ENCODE measurements around the gene CRTC2.
"Not testable (repeated sequence)": the region's sequence is repeated elsewhere in the genome, so short reads cannot be mapped to it uniquely, and the experiment has no call there.

The CRTC2 gene

DNA sequence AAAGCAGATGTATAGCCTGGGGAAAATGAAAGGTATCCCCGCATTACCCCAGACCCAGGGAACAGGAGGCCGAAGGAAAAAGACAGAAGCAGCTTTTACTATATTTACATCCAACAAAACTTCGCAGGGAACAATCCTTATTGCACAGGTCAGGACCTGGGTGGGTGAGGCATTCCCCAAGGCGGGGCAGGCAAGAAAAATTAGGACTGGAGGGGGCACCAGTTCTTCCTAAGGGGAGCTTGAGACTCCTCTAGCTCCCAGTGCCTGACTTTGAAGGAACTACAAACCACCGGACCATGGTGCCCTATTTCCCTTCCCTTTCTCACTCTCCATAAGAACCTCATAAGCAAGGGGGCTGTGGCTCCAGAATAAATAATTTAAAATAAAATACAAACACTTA is 29.0 kb downstream of the CRTC2 start:
- DNase-seq (ENCODE audit: low spot score), result peak; percentile 3

GRCh38 chr1:153928791-153929341 is 29.5 kb downstream of the CRTC2 start:
- DNase-seq (ENCODE audit: low spot score), result peak; percentile 8

DNA sequence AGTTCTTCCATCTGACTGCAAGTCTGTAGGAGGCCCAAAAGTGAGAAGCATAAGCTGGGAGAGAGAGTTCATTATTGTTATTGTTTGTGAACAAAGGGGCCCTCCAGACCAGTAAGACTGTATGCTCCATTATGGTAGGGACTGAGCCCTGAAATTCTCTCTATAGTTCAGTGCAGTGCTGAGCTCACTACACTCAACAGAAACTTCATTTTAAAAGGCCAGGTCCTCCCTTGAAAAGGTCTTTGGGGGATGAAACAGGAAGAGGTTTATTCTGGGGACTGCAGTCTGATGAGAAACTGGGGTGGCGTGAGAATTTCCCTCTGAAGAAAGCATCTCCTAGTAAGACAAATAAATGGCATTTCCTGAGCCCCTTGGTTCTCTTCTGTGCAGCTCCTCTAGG is 30.2 kb downstream of the CRTC2 start:
- DNase-seq (ENCODE audit: low spot score), result peak; percentile 2

- no peak for DNase-seq (ENCODE audit: low spot score)
Observed at GRCh38 chr1:153926405-153926804, 32.0 kb downstream of the CRTC2 start.

GRCh38 chr1:153922972-153923925 is 35.2 kb downstream of the CRTC2 start, which contains the start of gene GATAD2B:
GATAD2B (minus strand) TSS chr1:153922972; CDS start chr1:153828347, 94,625 bp downstream.
- peak; percentile 99 for DNase-seq (ENCODE audit: low spot score)

DNA sequence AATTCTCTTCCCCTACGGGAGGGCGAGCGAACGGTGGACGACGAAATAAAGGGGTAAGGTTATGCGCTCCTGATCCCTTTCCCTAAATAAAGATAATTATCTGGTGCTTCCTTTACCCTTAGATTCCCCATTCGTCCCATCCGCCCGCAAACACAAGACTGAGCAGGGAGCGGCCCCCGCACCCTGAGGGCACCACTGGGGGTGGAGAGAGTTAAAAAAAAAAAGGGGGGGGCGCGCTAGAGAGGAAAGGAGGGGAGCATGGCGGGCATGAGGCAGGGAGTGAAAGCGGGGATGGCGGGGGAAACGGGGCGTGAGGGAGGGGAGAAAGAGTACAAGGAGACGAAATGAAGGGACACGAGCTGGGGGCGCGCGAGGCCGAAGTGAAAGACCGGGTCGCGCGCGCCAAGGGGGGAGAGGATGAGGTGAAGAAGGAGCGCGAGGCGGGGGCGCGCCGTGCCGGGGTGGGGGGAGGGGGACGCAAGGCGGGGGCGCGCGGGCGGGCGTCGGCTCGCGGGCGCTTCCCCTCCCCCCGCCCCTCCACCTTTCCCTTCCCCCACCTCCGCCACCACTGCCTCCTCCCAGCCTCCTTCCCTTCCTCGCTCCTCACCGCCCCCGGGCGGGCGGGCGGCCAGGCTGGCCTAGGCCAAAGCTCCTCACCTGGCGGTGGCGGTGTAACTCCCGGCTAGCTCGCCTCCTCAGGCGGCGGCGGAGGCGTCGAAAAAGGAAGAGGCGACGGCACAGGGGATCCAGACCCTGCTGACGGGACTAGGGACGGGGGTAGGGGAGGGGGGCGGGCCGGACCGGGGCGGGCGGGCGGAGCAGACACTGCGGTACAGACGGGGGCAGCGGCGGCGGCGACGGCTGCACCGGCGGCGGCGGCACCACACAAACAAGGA is 36.1 kb downstream of the CRTC2 start:
- DNase-seq (ENCODE audit: low spot score), result peak; percentile 71

- peak; percentile 6 for DNase-seq (ENCODE audit: low spot score)
Observed at GRCh38 chr1:153921803-153922075, 36.7 kb downstream of the CRTC2 start.

DNA sequence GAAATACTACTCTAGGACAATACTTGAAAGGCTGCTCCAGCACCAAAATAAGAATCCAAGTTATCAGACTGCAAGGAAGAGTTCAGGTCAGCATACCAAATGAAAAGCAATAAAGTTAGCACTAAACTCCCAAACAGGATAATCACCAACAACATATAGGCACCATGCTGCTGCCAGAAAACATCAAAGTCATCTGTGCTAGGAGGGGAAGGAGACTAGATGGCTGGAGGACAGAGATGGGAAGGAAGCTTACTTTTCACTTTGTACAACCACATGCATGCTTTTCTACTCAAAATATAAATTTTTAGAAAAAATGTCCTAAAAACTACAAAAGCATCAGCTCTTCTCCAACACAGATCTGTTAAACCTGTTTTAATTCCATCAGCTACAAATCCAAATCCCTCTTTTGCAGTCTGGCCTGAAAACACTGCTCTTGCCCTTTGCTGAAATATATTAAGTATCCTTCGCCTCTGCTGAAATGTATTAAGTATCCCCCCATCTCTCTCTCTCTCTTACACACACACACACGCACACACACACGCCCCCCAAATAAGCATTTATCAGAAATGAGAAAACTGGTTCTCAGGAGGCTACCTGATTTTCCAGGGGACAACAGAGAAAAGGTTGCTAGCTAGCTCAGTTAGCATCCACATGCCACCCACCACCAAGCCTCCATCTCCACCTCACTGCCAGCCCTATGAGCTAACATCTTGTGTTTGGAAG is 37.2 kb downstream of the CRTC2 start:
- no peak for DNase-seq (ENCODE audit: low spot score)

DNA sequence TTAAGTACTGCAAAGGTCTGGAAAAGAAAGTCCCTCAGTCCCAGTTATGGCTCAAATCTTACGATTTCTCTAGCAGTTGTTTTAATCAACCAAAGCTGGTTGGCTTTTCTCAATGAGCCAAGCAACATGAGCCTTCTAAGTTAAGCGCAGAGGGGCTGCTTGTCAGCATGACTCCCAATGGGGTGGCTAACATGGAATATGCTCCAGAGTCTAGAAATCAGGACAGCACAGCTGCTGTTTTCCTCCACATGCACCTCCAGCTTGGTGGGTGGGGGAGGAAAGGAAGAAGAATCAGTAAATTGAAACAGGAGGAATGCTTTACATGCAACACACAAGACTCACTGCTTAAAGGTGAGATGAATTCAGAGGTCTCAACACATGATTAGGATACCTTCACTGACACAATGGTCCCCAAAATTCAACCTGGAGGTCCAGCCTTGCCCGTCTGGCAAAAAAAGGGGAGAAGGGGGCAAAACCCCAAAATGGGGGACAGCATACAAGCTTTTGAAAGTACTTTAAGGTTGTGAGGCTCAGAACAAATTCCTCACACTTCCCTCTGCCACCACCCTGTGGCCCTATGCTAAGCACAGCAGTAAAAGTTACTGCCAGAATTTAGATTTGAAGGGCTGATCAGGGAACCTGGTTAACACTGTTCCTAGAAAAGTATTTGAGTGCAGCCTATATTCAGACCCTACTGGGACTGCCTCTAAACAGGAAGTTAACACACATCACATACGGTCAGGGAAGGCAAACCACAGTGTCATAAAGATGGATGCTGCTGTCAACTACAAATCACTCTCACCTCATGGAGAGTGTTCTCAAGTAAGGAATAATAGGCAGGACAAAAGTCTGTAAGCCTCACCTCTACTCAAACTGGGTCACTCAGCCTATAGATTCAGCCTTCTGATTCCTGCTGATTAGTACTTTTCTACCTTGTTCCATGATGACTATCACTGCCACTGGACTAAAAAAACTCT is 38.2 kb downstream of the CRTC2 start:
- no peak for DNase-seq (ENCODE audit: low spot score)

- no peak for DNase-seq (ENCODE audit: low spot score)
Observed at GRCh38 chr1:153916297-153916696, 42.1 kb downstream of the CRTC2 start.

GRCh38 chr1:153912349-153912748 is 46.1 kb downstream of the CRTC2 start:
- no peak for DNase-seq (ENCODE audit: low spot score)

DNA sequence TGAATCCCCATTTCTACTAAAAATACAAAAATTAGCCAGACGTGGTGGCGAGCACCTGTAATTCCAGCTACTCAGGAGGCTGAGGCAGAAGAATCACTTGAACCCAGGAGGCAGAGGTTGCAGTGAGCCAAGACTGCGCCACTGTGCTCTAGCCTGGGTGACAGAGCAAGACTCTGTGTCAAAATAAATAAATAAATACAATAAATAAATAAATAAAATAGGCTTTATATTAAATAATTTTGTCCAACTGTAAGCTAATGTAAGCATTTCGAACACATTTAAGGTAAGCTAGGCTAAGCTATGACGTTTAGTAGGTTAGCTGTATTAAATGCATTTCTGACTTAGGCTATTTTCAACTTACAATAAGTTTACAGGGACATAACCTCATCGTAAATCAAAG is 47.9 kb downstream of the CRTC2 start:
- not testable (repeated sequence) for DNase-seq (ENCODE audit: low spot score)

- no peak for DNase-seq (ENCODE audit: low spot score)
Observed at GRCh38 chr1:153908071-153908470, 50.3 kb downstream of the CRTC2 start.

GRCh38 chr1:153907134-153907533 is 51.3 kb downstream of the CRTC2 start:
- DNase-seq (ENCODE audit: low spot score), result no peak

DNA sequence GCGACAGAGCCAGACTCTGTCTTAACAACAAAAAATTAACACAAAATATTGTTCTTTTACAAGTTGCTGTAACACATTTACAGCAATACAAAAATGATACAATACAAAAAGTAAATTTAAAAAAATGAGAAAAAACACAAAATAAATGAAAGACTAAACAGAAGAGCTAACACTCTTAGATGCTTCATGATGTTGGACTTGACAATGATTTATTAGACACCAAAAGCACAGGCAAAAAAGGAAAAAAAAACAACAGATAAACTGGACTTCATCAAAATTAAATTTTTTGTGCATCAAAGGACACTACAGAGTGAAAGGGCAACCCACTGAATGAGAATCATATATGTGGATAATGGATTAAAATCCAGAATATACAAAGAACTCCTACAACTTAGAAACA is 52.0 kb downstream of the CRTC2 start:
- DNase-seq (ENCODE audit: low spot score), result no peak

- DNase-seq (ENCODE audit: low spot score), result not testable (repeated sequence)
Observed at GRCh38 chr1:153905908-153906307, 52.5 kb downstream of the CRTC2 start.

- no peak for DNase-seq (ENCODE audit: low spot score)
Observed at GRCh38 chr1:153903841-153904455, 54.5 kb downstream of the CRTC2 start.

- no peak for DNase-seq (ENCODE audit: low spot score)
Observed at GRCh38 chr1:153899509-153899908, 58.9 kb downstream of the CRTC2 start.
